ENCODE results near the gene ARMC3.

- TF ChIP-seq CTCF (IDR thresholded peaks at IDR 0.05) (no peak), POLR2A (IDR thresholded peaks at IDR 0.05) (no peak)
Measured at GRCh38 chr10:23047201-23048050, 119.6 kb downstream of the ARMC3 start.

Data from ovary (tissue), 3 donors.